B cell (primary cell): ENCODE data around the gene GCSH. TPM values are rescaled to one million over a fixed set of nuclear protein-coding genes. Genes with fewer than 3 reads are reported as not detected.

ENCODE experiments used
- ATAC-seq: fragments of 200-7000 bp; cut with Tn5 transposase; one replicate; pipeline ENCODE4 v1.10.0; 2021; ENCODE audit warnings: low read depth, mild to moderate bottlenecking, moderate number of reproducible peaks, moderate library complexity
- CTCF ChIA-PET: fragments of 350-600 bp; sonication (Branson Sonifier 250); formaldehyde crosslinking; loops from one replicate; lab custom pipeline; 2021; ENCODE audit warnings: antibody characterized with exemption, inconsistent platforms; lab: Charles Lee
- POLR2A ChIA-PET: fragments of 350-600 bp; sonication (Branson Sonifier 250); formaldehyde crosslinking; loops from one replicate; lab custom pipeline; 2021; ENCODE audit warnings: antibody characterized with exemption; lab: Charles Lee
- DNase-seq: peaks from one replicate; pipeline ENCODE4 v3.0.0; 2013
- H2AFZ ChIP-seq: 2 replicates; pipeline ENCODE4 v1.6.1; 2012; ENCODE audit warnings: mild to moderate bottlenecking, low read depth, low read length; ENCODE audit not compliant: insufficient read depth, poor library complexity, severe bottlenecking
- H3K27ac ChIP-seq, 2 donors: 1 replicate in 1 of 2; 2 replicates in 1 of 2; pipeline ENCODE4 v1.5.1; 2012 to 2013; ENCODE audit warnings: low read length in 2 of 2, mild to moderate bottlenecking in 2 of 2, moderate library complexity in 1 of 2
- H3K27me3 ChIP-seq, 4 experiments: fragments of 200-600 bp in 1 of 4; sonication (generic) in 1 of 4; replicated peaks in 1 of 4; 1 replicate in 2 of 4; 2 replicates in 2 of 4; pipeline versions ENCODE4 v1.6.1 to v1.7.0; 2013 to 2016; ENCODE audit warnings: low read length in 3 of 4, mild to moderate bottlenecking in 2 of 4, mixed read lengths in 1 of 4, moderate library complexity in 1 of 4; ENCODE audit not compliant: insufficient read depth in 4 of 4, control insufficient read depth in 3 of 4; ENCODE audit errors: control extremely low read depth in 1 of 4
- H3K36me3 ChIP-seq, 2 experiments: replicated peaks in 1 of 2; 1 replicate in 1 of 2; 2 replicates in 1 of 2; pipeline versions ENCODE4 v1.6.1 to v1.7.1; 2013; ENCODE audit warnings: low read length in 1 of 2; ENCODE audit not compliant: insufficient read depth in 2 of 2, control insufficient read depth in 1 of 2; ENCODE audit errors: control extremely low read depth in 1 of 2, extremely low read depth in 1 of 2
- H3K4me1 ChIP-seq, 2 donors: fragments of 200-600 bp in 1 of 2; sonication (generic) in 1 of 2; 1 replicate in 1 of 2; 2 replicates in 1 of 2; pipeline versions ENCODE4 v1.5.1 to v1.6.1; 2013 to 2017; ENCODE audit warnings: low read length in 2 of 2; ENCODE audit not compliant: control insufficient read depth in 2 of 2, insufficient read depth in 2 of 2
- H3K4me2 ChIP-seq: replicated peaks from 2 replicates; pipeline ENCODE3; 2012; ENCODE audit warnings: mild to moderate bottlenecking, low read depth, low read length; ENCODE audit not compliant: poor library complexity, severe bottlenecking
- H3K4me3 ChIP-seq, 5 experiments: fragments of 200-600 bp in 1 of 5; sonication (generic) in 1 of 5; 1 replicate in 3 of 5; 2 replicates in 2 of 5; pipeline versions ENCODE4 v1.5.1 to v1.7.0; 2011 to 2016; ENCODE audit warnings: low read length in 4 of 5, mild to moderate bottlenecking in 4 of 5, low read depth in 2 of 5, control low read depth in 1 of 5, moderate library complexity in 1 of 5; ENCODE audit not compliant: insufficient read depth in 1 of 5; ENCODE audit errors: control extremely low read depth in 1 of 5, extremely low read depth in 1 of 5
- H3K79me2 ChIP-seq: fragments of 200-600 bp; sonication (generic); one replicate; pipeline ENCODE4 v1.6.0; 2016; ENCODE audit warnings: low read length; ENCODE audit not compliant: control insufficient read depth, insufficient read depth
- H3K9ac ChIP-seq: fragments of 200-600 bp; sonication (generic); 2 replicates; pipeline ENCODE4 v1.6.1; 2017; ENCODE audit warnings: mild to moderate bottlenecking, low read length, moderate library complexity
- H3K9me3 ChIP-seq, 3 donors: one replicate each; pipeline versions ENCODE4 v1.6.1 to v1.7.1; 2013; ENCODE audit warnings: low read length in 2 of 3; ENCODE audit not compliant: control insufficient read depth in 2 of 3, insufficient read depth in 1 of 3; ENCODE audit errors: control extremely low read depth in 1 of 3
- H4K20me1 ChIP-seq: 2 replicates; pipeline ENCODE4 v1.6.0; 2012; ENCODE audit warnings: mild to moderate bottlenecking, low read length; ENCODE audit not compliant: insufficient read depth, control insufficient read depth, poor library complexity, severe bottlenecking
- H3K27ac Mint-ChIP-seq: one replicate; pipeline ENCODE4 v1.8.0; 2021; ENCODE audit warnings: mixed read lengths
- H3K27me3 Mint-ChIP-seq: one replicate; pipeline ENCODE4 v1.8.0; 2021; ENCODE audit warnings: mixed read lengths
- H3K4me1 Mint-ChIP-seq: one replicate; pipeline ENCODE4 v1.8.0; 2021; ENCODE audit warnings: mixed read lengths
- H3K4me3 Mint-ChIP-seq: one replicate; pipeline ENCODE4 v1.8.0; 2021; ENCODE audit warnings: mixed read lengths
- H3K9me3 Mint-ChIP-seq: one replicate; pipeline ENCODE4 v1.8.0; 2022; ENCODE audit warnings: mixed read lengths; ENCODE audit not compliant: insufficient read depth
- CTCF ChIP-seq: fragments of 200-600 bp; IDR thresholded peaks from one replicate; pipeline ENCODE4 v1.8.0; 2022; ENCODE audit warnings: antibody characterized with exemption, mild to moderate bottlenecking
- EZH2 ChIP-seq: IDR thresholded peaks from 2 replicates; pipeline ENCODE4 v1.6.1; 2012; ENCODE audit warnings: borderline replicate concordance, low read depth, mild to moderate bottlenecking, moderate library complexity, low read length; ENCODE audit not compliant: insufficient read depth, poor library complexity, severe bottlenecking
- WGBS: methylation state at CpG from one replicate; pipeline ENCODE4 v1.1.5; 2013; ENCODE audit warnings: missing lambda C conversion rate; ENCODE audit not compliant: insufficient coverage; 5-methylcytosine and 5-hydroxymethylcytosine counted together
- intact Hi-C: fragments of 100-400 bp; cut with micrococcal nuclease; formaldehyde crosslinking; loops from one replicate; pipeline ENCODE4 v1.10.0; 2022
- polyA plus RNA-seq: library from polyadenylated mRNA; depleted of rRNA; stranded (reverse); fragments of >200 nt; gene quantifications from 2 replicates; pipeline ENCODE4 v1.2.3, GENCODE V29; 2012
- small RNA-seq: library from RNA; depleted of rRNA; stranded (forward); fragments of <200 nt; gene quantifications from one replicate; pipeline ENCODE3, GENCODE V24; 2012; ENCODE audit warnings: low replicate concordance, low read depth; ENCODE audit not compliant: insufficient read length
- total RNA-seq, 2 donors: library from RNA; stranded (reverse); fragments of 120-200 nt in 1 of 2; gene quantifications; 1 replicate in 1 of 2; 2 replicates in 1 of 2; pipeline versions ENCODE4 v1.2.3 to v1.2.4, GENCODE V29; 2013 to 2022

Gene GCSH
- total and polyA plus RNA-seq, 2 donors (not counting 1 experiment from before 2014, with no cell fraction given): 1.9 to 4.5 TPM

- H3K79me2 ChIP-seq: peaks cover 37% of the 10 kb centered on the region
- H3K4me1 Mint-ChIP-seq: peaks cover 22% of the 10 kb centered on the region
- WGBS: 4% methylated on average over 52 of the region's 54 CpGs
- H3K9ac ChIP-seq: peak within 1 kb of the TSS; percentile 67
- POLR2A ChIA-PET: interaction anchor here (1.3 to 1.4 kb wide), 2 partner anchors 29 to 41 kb away, joined by 3 to 6 read pairs; partner anchors contain the start of genes CENPN and CMC2
- DNase-seq (peak; percentile 93), ATAC-seq (peak; percentile 97)
- H3K27ac ChIP-seq: peak within 1 kb of the TSS in 1 of 2 donors; percentile 40
- H4K20me1 ChIP-seq: peaks cover 18% of the 10 kb centered on the region
- TF ChIP-seq CTCF: peak; percentile 97
- TF ChIP-seq EZH2: no peak
- peaks cover 14 to 16% of the 10 kb centered on the region in 2 donors for H3K4me1 ChIP-seq
- intact Hi-C loops: loop anchor here (1.0 to 10.0 kb wide), 5 partner anchors 28 to 703 kb away; partner anchors contain the start of genes C16orf46, CENPN, GAN and GCSH
- peaks cover under 1 to 4% of the 10 kb centered on the region in 2 experiments for H3K36me3 ChIP-seq
- peak within 1 kb of the TSS; percentile 74 for H2AFZ ChIP-seq
- CTCF ChIA-PET: interaction anchor here (0.6 to 10.0 kb wide), 22 partner anchors 9 to 703 kb away, joined by 3 to 99 read pairs (median 4); partner anchors contain the start of genes C16orf46, CENPN and CMC2
- peak within 1 kb of the TSS; percentile 87 for H3K4me2 ChIP-seq
- no peaks in the 10 kb centered on the region for H3K27me3 ChIP-seq
- no peaks in the 10 kb centered on the region for H3K27me3 Mint-ChIP-seq
- no peaks in the 10 kb centered on the region for H3K9me3 Mint-ChIP-seq
- no peaks in the 10 kb centered on the region for H3K9me3 ChIP-seq
- peak within 1 kb of the TSS; percentile 66 for H3K27ac Mint-ChIP-seq
- peak within 1 kb of the TSS; percentile 49 to 76 (median 66) for H3K4me3 ChIP-seq
- peak within 1 kb of the TSS; percentile 86 for H3K4me3 Mint-ChIP-seq
Observed at GRCh38 chr16:81035398-81035974, 60.7 kb downstream of the GCSH start, which contains the start of gene ATMIN. Gene ATMIN, plus strand, starts transcription at chr16:81035842. Its CDS starts 29 bp downstream, at chr16:81035871.

Small RNA genes within 50 kb of the gene (small RNA-seq; reads per million reads assigned to genes)
- not detected for gene AC092718.3
- not detected for gene RNU6-1191P

Other genes starting within 250 kb of the GCSH start
- 21.4 and 25.7 TPM in 2 replicates for gene CMC2, start 89.5 kb downstream of the GCSH start, total RNA-seq
- 40.8 and 160 TPM in 2 replicates for gene CMC2, start 89.5 kb downstream of the GCSH start, polyA plus RNA-seq
- gene CENPN, start 89.2 kb downstream of the GCSH start, total RNA-seq: 3.5 and 4.0 TPM in 2 replicates
- 3.0 and 11.5 TPM in 2 replicates for gene CENPN, start 89.2 kb downstream of the GCSH start, polyA plus RNA-seq
- gene ATMIN, start 60.6 kb downstream of the GCSH start, total RNA-seq: 31.5 and 33.7 TPM in 2 replicates
- gene ATMIN, start 60.6 kb downstream of the GCSH start, polyA plus RNA-seq: 7.1 and 7.5 TPM in 2 replicates
- gene C16orf46, start 19.2 kb downstream of the GCSH start, total RNA-seq: 0.73 TPM in 1 of 2 replicates, not detected in the other
- gene C16orf46, start 19.2 kb downstream of the GCSH start, polyA plus RNA-seq: 0.13 and 0.28 TPM in 2 replicates
- gene BCO1, start 142.3 kb upstream of the GCSH start, total RNA-seq: not detected in 2 replicates
- gene BCO1, start 142.3 kb upstream of the GCSH start, polyA plus RNA-seq: not detected in 2 replicates
- gene GAN, start 218.6 kb upstream of the GCSH start, total RNA-seq: 6.9 and 11.6 TPM in 2 replicates
- 0.75 and 0.79 TPM in 2 replicates for gene GAN, start 218.6 kb upstream of the GCSH start, polyA plus RNA-seq